NCI-H82 (cell line): ENCODE results near the gene GNB4.

Source experiments
- DNase-seq: peaks from one replicate; lab custom pipeline; 2025; lab: John Stamatoyannopoulos, UW

The GNB4 gene

DNA sequence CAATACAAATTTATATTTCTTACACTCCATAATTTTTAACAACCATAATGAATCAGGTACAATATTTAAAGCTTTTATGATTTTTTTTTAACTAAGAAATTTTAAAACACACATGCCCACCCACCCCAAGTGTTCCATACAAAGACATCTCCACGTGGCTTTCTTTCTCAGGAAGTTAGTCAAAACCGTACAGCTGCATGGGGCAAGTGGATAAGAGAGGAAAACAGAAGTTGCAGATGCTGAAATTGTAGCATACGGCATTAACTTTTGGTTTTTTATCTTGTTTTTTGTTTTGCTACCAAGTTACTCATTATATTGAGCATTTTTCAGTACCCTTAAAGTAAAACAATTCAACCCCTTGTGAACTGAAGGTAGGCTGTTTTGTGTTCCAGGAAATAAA, 14.8 kb downstream of the GNB4 start:
- DNase-seq = no peak

DNA sequence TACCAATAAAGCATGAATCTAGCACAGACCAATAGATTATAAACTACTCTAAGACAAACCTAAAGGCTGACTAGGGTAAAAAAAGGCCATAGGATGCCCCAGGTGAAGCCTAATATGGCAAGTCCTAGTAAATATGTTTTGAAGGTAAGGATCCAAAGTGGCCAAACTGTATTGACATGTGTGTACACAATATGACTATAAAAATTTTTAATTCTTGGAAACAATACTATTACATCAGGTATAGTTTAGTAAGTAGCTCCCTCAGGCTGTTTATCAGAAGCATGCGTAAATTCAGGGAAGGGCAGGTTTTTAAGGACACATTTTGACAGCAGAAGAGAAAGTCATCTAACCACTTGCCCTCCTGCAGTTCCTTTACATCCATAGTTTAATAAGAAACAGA, 18.8 kb downstream of the GNB4 start:
- DNase-seq = no peak

DNA sequence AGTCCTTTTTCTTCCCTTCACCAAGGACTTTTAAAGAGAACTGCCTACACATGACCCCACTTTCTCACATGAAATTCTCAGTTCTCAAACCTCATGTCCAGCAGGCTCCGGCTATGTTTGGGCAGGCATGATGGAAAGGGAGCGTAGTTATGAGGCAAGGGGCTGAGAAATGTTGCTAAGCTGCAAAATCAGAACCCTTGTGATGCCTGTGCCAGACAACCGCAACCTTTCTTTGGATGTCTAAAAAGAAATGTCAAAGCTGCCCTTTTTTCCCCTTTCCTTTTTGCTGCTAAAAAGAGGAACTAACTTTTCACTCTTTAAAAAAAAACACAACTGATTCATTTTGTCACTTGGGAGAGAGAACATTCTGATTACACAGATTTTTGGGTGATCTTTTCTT, 19.2 kb downstream of the GNB4 start:
- no peak for DNase-seq

DNA sequence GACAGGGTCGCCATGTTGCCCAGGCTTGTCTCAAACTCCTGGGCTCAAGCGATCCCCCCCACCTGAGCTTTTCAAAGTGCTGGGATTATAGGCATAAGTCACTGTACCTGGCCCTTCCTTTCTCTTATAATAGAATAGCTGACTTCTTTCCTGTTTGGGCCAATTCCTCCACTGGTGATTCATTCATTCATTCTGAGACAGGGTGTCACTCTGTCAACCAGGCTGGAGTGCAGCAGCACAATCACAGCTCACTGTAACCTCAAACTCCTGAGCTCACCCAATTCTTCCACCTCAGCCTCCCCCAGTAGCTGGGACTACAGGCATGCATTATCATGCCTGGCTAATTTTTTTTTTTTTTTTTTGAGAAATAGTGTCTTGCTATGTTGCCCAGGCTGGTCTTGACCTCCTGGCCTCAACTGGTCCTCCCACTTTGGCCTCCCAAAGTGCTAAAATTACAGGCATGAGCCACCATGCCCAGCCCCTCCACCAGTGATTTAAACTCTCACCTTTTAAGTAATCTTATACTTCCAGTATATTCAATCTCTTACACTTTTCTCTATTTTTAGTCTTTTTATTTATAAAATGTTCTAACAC, 20.9 kb downstream of the GNB4 start:
- no peak for DNase-seq

DNA sequence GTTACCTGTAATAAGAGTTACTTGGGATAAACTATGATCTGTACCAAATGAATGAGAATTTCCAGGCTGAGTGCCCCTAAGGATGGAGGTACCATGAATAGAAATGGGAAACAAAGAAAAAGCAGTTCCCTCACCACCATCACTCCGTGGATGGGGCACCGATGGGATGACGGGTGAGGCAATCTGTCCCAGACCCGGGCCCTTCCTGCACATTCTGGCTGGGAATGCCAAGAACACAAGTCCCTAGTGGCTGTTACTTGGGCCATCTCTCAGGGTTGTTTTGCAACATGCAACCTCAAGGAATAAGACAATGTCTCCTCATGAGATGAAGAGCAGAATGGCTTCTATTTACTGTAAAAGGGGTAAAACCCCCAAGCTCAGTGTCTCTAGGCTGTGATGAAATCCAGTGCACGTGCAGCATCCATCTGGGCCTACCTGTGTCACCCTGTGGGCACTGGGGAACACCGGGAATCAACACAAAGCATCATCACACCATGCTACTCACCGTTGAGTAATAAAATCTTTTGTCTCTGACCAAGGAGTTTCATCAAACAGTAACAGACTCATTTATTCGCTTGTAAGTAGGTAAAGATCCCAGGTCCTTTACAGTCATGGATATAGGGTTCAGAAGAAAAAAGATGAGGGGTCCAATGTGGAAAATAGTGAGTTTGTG, 22.3 kb downstream of the GNB4 start:
- no peak for DNase-seq

DNA sequence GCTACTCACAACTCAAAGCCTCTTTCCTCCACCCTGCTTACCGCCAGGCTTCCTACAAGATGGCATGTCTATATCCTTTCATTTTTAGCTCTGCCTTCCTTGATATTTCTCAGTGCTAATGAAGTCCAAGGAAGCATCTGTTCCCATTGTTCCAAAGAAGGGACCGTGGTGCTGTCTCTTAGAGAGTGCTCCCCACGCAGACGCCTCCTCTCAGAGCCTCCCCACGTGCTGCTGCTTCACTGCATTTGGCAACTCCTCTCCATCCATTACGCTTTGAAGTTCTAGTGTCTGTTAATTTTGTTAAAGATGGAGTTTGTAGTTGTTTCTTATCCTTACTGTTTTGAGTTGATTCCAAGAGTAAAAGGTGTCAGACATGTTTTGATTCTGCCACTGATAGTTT, 26.2 kb downstream of the GNB4 start:
- DNase-seq = no peak

DNA sequence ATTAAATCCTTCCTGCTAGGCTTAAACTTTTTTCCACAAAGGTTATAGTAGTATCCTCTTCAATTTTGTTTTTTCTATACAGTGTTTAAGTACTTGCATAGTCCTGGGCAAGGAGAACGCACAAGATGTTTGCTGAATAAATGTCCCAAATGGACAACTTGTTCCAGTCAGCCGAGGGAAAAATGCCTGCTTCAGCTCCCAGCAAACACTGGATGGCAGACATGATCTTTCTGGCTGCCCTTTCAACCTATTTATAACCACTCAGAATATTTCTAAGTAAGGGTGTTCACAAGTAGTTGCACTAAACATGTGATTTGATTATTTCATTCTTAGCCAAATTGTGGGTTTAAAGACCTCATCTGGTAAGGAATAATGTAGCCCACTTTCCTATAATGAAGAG, 29.8 kb downstream of the GNB4 start:
- peak; percentile 24 for DNase-seq

DNA sequence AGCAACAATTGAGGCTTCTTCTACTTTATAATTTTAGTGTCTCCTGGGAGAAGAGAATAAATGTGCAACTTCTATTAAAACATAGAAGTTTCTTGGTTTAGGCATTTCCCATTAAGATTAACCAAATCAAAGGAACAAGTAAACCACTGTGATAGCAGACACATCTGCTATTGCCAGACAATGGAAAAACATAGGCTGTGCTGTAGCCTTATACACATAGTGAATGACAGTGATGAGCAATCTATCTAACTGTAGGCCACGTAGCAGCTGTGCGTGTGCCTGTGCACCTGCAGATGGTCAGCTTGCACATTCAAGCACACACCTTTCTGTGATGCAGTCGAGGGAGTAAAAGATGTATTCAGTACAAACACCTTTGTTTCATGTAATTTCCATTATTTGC, 32.7 kb downstream of the GNB4 start:
- DNase-seq = no peak

DNA sequence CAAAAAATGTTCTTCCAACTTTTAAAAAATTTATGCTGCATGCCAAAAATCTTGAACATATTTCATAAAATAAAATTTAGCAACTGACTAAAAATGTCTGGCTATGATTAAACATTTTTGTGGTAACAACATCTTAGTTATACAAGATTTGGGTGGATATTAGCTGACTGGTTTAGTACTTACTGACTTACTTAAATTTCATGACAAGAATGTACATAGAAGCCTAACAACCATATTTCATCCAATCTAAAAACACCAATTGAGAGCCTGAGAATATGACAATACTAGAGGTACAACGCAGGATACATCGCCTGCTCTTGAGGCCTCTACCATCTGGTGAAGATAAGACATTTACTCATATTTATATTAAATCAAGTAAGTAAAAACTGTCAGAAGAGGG, 34.6 kb downstream of the GNB4 start:
- no peak for DNase-seq

DNA sequence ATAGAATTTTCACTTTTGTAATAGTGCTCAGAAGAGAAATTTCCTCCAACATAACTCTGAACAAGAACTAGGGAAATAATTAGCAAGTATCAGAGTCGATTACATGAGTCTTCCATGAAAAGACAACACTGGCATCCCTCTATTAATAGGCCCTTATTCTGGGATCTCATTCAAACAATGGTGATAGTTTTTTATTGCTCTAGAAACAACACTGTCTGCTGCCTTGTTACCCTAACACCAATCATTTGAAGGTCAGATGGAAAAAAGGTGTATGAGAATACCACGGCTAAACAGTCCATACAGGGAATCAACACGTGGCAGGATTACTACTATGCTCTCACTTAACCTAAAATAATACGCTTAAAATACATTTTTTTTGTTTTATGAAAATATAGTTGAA, 35.9 kb downstream of the GNB4 start:
- no peak for DNase-seq

DNA sequence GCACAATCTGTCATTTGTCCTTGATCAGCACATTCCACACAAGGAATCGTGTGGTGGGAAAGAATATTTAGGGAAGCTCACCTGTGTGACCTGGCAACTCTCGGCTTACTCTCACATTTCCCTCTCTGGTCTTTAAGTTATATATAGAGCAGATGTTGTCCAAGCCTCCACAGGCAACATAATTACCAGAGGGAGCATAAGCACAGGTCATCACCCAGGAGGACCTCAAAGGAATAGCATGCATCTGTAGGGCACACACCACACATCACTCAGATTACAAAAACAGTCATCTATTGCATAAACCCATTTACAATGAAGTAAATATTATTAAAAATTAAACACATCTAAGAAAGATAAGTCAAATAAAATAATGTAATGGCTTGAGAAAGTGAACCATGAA, 36.5 kb downstream of the GNB4 start:
- DNase-seq = peak; percentile 21

DNA sequence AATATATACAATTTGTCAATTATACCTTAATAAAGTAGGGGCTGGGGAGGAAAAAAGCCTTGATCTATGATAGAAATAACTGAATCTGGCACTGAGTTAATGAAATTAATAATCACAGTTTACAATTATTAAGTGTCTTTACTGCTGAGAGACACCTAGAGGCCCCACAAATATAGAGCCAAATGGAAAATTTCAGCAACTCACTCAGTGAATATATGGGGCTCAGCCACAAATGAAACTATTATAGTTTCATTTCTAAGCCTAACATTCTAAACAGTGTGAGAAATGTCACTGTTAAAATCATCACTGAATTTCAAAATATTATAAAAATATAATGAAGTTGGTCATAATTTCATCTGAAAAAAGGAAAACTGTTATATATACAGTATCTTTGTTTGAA, 40.3 kb downstream of the GNB4 start:
- no peak for DNase-seq

DNA sequence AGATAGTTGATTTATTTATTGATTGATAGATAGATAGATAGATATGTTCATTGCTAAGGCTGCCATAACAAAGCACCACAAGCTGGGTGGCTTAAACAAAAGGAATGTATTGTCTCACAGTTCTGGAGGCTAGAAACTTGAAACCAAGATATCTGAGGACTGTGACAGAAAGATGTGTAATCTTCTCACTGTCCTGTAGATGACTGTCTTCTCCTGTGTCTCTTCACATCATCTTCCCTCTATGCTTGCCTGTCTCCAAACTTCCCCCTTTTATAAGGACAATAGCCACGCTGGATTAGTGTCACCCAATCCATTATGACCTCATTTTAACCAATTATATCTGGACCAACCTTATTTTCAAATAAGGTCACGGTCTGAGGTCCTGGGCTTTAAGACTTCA, 40.9 kb downstream of the GNB4 start:
- peak; percentile 19 for DNase-seq

DNA sequence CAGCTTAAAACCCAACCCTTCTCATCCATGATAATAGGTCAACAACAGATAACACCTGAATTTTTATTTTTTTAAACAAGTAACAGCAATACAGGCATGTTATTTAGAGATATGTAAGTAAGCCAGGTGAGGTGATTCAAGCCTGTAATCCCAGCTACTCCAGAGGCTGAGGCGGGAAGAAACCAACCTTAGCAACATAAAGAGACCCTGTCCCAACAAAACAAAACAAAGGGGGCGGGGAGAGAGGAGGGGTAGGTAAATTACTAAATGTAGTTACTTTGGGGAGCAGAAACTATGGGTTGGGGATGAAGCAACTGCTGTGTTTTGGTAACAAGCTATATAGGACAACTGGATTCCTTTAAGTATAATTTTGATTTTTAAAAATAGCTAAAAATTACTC, 47.0 kb downstream of the GNB4 start:
- DNase-seq = no peak

DNA sequence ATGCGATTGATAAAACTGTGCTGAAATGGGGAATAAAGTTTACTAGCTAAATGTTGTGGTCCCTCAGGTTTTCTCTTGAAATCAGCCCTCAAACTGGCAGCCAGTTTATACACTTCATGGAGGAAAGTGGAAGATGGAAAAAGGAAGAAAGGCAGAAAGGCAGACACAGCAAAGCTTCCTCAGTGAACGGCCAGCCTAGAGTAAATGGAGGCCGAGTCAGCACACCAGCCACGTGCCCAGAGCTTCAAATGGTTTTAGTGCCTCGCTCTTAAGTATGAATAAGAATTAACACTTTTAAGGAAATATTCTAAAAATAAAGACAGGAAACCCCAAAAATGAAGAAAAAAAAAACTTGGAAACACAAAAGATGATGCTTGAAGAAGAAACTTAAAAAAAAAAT, 48.3 kb downstream of the GNB4 start:
- no peak for DNase-seq

DNA sequence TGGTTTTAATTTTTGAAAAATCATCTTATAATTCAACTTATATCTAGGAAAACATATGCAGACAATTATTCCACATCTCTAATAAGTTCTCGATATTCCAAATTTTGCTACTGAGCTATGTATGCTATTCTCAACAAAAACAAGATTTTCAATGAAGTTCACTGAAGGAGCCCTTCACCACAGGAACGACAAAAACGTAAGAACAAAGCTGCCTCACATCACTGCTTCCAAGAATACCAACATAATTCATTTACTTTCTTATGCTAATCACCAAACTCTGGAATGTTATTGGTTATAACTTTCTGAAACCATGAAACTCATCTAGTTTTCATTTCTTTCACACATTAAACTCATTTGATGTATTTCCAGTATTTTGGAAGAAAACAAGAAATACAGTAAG, 49.7 kb downstream of the GNB4 start:
- no peak for DNase-seq

DNA sequence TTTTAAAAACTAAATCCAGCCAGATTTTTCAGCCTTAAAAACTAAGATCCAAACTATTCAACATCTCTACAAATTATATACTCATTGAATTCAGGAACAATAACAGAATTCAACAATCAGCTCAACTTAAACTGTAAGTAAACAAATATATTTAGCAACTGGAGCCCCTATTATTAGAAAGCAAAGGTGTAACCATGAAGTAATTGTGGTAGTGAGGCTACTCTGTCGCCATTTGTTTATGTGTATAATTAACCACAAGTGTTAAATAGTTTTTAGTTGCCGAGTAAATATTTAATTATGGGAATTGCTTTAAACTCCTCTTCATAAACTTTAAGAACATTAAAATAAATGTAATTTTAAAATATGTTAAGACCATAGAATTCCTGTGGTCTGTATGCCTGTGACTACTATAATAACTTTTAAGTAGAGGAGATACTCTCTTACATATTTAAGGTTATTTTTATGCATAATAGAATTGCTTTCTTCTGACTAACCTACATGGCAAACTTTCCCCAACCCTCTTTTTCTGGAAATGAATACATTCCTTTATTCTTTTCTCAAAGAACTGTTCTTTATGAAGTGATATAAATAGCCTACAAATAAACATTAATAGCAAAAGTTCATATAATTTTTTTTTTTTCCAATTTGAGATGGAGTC, 52.6 kb downstream of the GNB4 start:
- DNase-seq = no peak

DNA sequence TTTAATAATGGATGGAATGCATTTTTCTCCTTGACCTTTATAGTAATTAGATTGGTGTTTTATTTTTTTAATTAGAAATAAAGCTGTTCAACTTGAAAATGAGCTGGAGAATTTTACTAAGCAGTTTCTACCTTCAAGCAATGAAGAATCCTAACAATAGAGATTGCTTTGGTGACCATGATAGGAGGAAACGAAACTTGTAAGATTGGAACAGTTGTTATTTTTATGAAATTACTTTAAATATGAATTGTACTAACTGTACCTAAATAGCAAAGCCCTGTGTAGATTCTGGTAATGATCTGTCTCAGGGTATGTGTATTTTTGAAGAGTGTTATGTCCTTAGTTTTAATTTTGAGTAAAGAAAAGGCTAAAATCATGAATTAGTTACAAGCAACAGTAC, 59.4 kb downstream of the GNB4 start:
- no peak for DNase-seq

DNA sequence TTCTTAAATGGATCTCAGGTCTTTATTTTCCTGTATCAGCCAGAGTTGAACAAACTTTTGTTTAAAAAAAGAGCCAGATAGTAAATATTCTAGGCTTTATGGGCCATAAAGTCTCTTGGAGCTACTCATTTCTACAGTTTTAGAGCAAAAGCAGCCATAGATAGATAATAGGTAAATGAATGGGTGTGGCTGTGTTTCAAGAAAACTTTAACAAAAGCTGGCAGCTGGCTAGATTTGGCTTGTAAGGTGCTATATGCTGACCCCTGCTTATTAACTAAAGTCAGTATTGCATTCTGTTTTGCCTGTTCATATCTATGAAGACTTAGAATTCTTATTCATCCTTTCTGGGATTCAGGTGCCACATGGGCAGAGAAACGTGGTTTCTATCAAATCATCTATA, 74.8 kb downstream of the GNB4 start:
- DNase-seq = no peak

DNA sequence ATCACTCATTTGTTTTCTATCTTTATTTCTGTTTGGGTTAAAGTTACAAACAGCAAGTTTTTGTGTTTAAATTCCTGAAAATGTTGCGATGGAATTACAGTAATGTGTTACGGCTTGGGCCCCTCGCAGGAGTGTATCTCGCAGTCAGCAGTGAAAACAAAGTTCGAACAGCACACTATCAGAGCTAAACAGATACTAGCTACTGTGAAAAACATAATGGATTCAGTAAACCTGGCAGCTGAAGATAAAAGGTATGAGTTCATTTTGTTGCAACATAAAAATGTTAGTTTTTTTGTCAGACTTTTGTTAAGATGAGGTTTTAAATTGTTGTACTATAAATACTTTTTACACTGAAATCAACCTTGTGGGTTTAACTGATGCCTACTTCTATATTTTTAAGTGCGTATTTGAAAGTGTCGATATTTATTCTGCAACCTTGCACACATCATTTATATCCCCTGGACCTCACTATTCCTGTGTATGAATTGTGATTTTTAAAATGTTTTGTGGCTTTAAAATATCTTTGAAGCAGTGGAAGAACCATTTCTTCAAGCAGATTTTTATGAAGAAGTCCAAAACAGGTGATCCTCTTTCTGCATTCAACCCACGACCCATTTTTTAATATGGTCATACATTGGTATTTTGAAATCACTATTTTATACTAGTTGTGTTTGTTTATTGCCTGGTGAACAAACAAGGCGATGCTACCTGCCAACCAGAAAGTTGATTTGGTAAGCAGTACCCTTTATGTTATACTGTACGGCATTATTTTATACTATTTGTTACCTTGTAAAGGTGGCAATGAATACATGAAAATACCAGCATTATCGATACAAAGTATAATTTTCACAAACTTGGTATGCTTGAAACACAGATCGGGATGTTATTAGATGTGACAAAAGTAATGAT, 75.9 kb downstream of the GNB4 start:
- no peak for DNase-seq

DNA sequence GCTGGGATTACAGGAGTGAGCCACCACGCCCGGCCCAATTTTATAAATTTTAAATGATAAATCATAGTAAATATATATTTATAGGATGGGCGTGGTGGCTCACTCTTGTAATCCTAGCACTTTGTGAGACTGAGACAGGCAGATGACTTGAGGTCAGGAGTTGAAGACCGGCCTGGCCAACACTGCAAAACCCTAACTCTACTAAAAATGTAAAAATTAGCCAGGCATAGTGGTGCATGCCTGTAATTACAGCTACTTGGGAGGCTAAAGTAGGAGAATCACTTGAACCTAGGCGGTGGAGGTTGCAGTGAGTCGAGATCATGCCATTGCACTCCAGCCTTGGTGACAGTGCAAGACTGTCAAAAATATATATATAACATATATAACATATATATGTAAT, 77.3 kb downstream of the GNB4 start:
- peak; percentile 21 for DNase-seq

DNA sequence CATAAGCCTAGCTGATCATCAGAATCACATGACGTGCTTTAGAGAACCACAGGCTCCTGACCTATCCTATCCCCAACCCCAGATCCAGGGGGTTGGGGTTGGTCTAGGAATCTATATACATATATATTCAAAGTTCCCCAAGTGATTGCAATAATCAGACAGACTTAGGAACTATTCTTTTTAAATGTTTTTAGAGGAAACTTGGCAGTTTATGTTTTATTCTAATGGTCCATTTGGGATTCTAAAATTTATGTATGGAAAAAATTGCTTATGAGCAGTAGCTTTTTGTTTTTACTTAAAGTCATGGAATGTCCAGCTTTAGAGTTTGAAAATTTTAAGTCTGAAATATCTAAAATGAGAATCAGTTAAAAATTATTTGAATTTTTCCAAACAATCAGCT, 81.6 kb downstream of the GNB4 start:
- no peak for DNase-seq

DNA sequence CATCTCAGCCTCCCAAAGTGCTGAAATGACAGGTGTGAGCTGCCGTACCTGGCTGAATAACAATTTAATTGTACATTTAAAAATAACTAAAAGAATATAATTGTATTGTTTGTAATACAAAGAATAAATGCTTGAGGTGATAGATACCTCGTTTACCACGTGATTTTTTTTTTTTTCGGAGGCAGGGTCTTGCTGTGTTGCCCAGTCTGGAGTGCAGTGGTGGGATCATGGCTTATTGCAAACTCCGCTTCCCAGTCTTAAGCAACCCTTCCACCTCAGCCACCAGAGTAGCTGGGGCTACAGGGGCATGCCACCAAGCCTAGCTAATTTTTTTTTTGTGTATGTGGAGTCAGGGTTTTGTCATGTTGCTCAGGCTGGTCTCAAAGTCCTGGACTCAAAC, 87.9 kb downstream of the GNB4 start:
- DNase-seq = no peak
